Ovary (tissue), 3 donors: Measurements from ENCODE around the gene CDIP1.

Source experiments
- EP300 ChIP-seq: sonication (generic); formaldehyde crosslinking; IDR thresholded peaks from one replicate; pipeline ENCODE4 v1.6.1; 2017; ENCODE audit warnings: antibody characterized with exemption
- TF ChIP-seq, protein P1 (sequence below), 3 donors: fragments of 450-650 bp in 2 of 3; fragments of 200-600 bp in 1 of 3; IDR thresholded peaks; one replicate each; pipeline versions ENCODE4 v1.5.1 to v1.8.0; 2016 to 2022; ENCODE audit warnings: antibody characterized with exemption in 3 of 3, mild to moderate bottlenecking in 1 of 3
- donor health status: DM: no; HTN: no; CAD: no.

DNA sequence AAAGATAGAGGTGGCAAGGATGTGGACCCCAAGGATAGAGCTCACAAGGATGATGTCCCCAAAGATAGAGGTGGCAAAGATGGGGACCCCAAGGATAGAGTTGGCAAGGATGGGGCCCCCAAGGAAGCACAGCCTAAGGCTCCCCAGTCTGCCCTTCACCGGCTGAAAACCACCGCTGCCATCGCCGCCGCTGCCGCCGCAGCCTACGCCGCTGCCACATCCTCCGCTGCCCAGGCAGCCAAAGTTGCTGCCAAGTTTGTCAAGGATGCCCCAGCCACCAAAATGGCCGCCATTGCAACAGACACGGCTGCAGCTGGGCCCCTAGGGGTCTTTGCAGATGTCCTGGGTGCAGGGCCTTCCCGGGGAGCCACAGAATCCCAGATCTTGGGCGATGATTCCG is 37.4 kb upstream of the CDIP1 start:
- TF ChIP-seq, protein P1, sequence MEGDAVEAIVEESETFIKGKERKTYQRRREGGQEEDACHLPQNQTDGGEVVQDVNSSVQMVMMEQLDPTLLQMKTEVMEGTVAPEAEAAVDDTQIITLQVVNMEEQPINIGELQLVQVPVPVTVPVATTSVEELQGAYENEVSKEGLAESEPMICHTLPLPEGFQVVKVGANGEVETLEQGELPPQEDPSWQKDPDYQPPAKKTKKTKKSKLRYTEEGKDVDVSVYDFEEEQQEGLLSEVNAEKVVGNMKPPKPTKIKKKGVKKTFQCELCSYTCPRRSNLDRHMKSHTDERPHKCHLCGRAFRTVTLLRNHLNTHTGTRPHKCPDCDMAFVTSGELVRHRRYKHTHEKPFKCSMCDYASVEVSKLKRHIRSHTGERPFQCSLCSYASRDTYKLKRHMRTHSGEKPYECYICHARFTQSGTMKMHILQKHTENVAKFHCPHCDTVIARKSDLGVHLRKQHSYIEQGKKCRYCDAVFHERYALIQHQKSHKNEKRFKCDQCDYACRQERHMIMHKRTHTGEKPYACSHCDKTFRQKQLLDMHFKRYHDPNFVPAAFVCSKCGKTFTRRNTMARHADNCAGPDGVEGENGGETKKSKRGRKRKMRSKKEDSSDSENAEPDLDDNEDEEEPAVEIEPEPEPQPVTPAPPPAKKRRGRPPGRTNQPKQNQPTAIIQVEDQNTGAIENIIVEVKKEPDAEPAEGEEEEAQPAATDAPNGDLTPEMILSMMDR (IDR thresholded peaks at IDR 0.05), result no peak
- no peak for TF ChIP-seq EP300
